Activated naive CD4-positive, alpha-beta T cell treated with anti-CD3 and anti-CD28 coated beads for 36 hours (primary cell): ENCODE data around the gene TMEM138. TPM values are rescaled to one million over a fixed set of nuclear protein-coding genes. Genes with fewer than 3 reads are reported as not detected.

Experiments
- CTCF ChIA-PET: fragments of 350-600 bp; sonication (Branson Sonifier 250); formaldehyde crosslinking; loops from one replicate; lab custom pipeline; 2021; ENCODE audit warnings: antibody characterized with exemption; lab: Charles Lee
- DNase-seq: peaks from one replicate; pipeline ENCODE4 v3.0.0-alpha.2; 2020
- H3K27ac Mint-ChIP-seq: one replicate; pipeline ENCODE4 v1.8.0; 2021; ENCODE audit warnings: mild to moderate bottlenecking, mixed read lengths
- H3K27me3 Mint-ChIP-seq: one replicate; pipeline ENCODE4 v1.8.0; 2021; ENCODE audit warnings: low read depth, mixed read lengths
- H3K36me3 Mint-ChIP-seq: one replicate; pipeline ENCODE4 v1.8.0; 2021; ENCODE audit warnings: low read depth, mixed read lengths
- H3K4me1 Mint-ChIP-seq: one replicate; pipeline ENCODE4 v1.8.0; 2021; ENCODE audit warnings: low read depth, mixed read lengths
- H3K4me3 Mint-ChIP-seq: one replicate; pipeline ENCODE4 v1.8.0; 2021; ENCODE audit warnings: mild to moderate bottlenecking, moderate library complexity, mixed read lengths
- H3K9me3 Mint-ChIP-seq: one replicate; pipeline ENCODE4 v1.8.0; 2021; ENCODE audit warnings: mixed read lengths
- intact Hi-C: fragments of 100-400 bp; cut with micrococcal nuclease; formaldehyde crosslinking; loops from one replicate; pipeline ENCODE4 v1.15.1; 2023
- total RNA-seq, 2 experiments: library from RNA; stranded (reverse); gene quantifications; one replicate each; pipeline ENCODE4 v1.2.3, GENCODE V29; 2021

The TMEM138 gene
- total RNA-seq, 2 experiments from 2014 or later = 35.6 to 41.4 TPM

DNA sequence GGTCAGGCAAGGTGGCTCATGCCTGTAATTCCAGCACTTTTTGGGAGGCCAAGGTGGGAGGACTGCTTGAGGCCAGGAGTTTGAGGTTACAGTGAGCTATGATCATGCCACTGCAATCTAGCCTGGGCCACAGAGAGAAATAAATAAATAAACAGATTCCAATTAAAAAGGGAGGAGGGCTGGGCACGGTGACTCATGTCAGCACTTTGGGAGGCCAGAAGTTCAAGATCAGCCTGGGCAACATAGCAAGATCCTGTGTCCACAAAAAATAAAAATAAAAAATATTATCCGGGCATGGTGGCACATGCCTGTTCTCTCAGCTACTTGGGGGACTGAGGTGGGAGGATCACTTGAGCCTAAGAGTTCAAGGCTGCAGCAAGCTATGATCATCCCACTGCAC, 8.0 kb upstream of the TMEM138 start:
- no peak for DNase-seq

DNA sequence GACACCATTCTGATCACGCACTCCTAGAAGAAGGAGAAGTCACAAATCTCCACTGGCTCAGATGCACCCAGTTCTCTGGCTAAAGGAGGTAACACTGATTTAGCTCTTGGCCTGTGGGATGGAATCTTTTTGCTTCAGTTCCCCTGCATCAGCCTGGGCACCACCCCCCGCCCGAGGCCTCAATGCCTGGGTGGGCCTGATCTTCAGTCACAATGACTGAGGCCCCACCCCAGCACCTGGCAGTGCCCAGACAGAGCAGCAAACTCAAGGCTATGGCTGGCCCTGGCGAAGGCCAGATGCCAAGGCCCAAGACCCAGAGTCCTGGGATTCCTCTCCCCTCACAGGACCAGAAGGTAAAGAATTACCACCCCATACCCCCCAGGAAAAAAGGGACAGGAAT, 5.5 kb upstream of the TMEM138 start:
- Mint-ChIP-seq H3K27me3 (no peaks in the 10 kb centered on the region), H3K4me1 (peaks cover 32% of the 10 kb centered on the region), H3K4me3 (no peak overlapping the region), H3K27ac (no peak overlapping the region), H3K9me3 (no peaks in the 10 kb centered on the region), H3K36me3 (peaks cover 11% of the 10 kb centered on the region)
- intact Hi-C loops = no loop called here
- no peak for DNase-seq
- CTCF ChIA-PET = interaction anchor here (1.6 to 7.0 kb wide), 2 partner anchors 19 to 29 kb away, joined by 7 to 49 read pairs; no protein-coding TSS in a partner anchor

More for the DNA sequence above, 8.0 kb upstream of the TMEM138 start:
- CTCF ChIA-PET = interaction anchor here (1.2 to 7.0 kb wide), 3 partner anchors 17 to 273 kb away, joined by 3 to 49 read pairs (median 9); no protein-coding TSS in a partner anchor
- Mint-ChIP-seq H3K27me3 (no peaks in the 10 kb centered on the region), H3K27ac (no peak overlapping the region), H3K36me3 (peaks cover 15% of the 10 kb centered on the region), H3K4me1 (peaks cover 13% of the 10 kb centered on the region), H3K9me3 (no peaks in the 10 kb centered on the region), H3K4me3 (no peak overlapping the region)
- intact Hi-C loops = no loop called here

- Mint-ChIP-seq H3K36me3 (peaks cover 14% of the 10 kb centered on the region), H3K4me1 (peaks cover 32% of the 10 kb centered on the region), H3K4me3 (no peak overlapping the region), H3K9me3 (no peaks in the 10 kb centered on the region), H3K27ac (no peak overlapping the region), H3K27me3 (no peaks in the 10 kb centered on the region)
- no peak for DNase-seq
- intact Hi-C loops = no loop called here
- CTCF ChIA-PET = interaction anchor here (1.2 to 7.3 kb wide), 3 partner anchors 9 to 28 kb away, joined by 3 to 49 read pairs (median 46); no protein-coding TSS in a partner anchor
Measured at GRCh38 chr11:61357233-61357893, 4.8 kb upstream of the TMEM138 start.

GRCh38 chr11:61357894-61358239, 4.3 kb upstream of the TMEM138 start:
- Mint-ChIP-seq H3K4me3 (no peak overlapping the region), H3K27me3 (no peaks in the 10 kb centered on the region), H3K4me1 (peaks cover 35% of the 10 kb centered on the region), H3K27ac (no peak overlapping the region), H3K36me3 (peaks cover 16% of the 10 kb centered on the region), H3K9me3 (no peaks in the 10 kb centered on the region)
- no peak for DNase-seq
- intact Hi-C loops = no loop called here
- CTCF ChIA-PET = interaction anchor here (1.0 to 7.3 kb wide), 4 partner anchors 8 to 77 kb away, joined by 3 to 49 read pairs (median 24); no protein-coding TSS in a partner anchor

DNA sequence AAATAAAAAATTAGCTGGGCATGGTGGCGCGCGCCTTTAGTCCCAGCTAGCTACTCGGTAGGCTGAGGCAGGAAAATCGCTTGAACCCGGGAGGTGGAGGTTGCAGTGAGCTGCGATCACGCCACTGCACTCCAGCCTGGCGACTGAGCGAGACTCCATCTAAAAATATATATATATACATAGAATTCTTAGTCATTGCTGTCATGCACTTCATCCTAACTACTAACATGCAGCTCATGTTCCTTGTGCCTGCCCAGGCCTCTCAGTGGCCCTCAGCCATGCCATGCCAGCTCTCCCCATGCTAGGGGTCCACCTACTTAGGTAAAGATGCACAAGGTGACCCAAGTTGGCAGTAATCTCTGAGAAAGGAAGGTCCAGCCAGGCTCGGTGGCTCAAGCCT, 3.6 kb upstream of the TMEM138 start:
- H3K9me3 Mint-ChIP-seq = no peaks in the 10 kb centered on the region
- H3K27ac Mint-ChIP-seq = no peak overlapping the region
- DNase-seq = no peak
- peaks cover 41% of the 10 kb centered on the region for H3K4me1 Mint-ChIP-seq
- CTCF ChIA-PET = interaction anchor here (1.0 to 7.3 kb wide), 4 partner anchors 22 to 76 kb away, joined by 3 to 60 read pairs (median 24); partner anchors contain the start of gene TMEM216
- H3K36me3 Mint-ChIP-seq = peaks cover 12% of the 10 kb centered on the region
- intact Hi-C loops = no loop called here
- no peak overlapping the region for H3K4me3 Mint-ChIP-seq
- H3K27me3 Mint-ChIP-seq = no peaks in the 10 kb centered on the region

GRCh38 chr11:61359516-61359915, 2.7 kb upstream of the TMEM138 start:
- Mint-ChIP-seq H3K4me1 (peaks cover 45% of the 10 kb centered on the region), H3K36me3 (peaks cover 12% of the 10 kb centered on the region), H3K9me3 (no peaks in the 10 kb centered on the region), H3K27me3 (no peaks in the 10 kb centered on the region), H3K4me3 (peak overlapping the region; percentile 18), H3K27ac (no peak overlapping the region)
- DNase-seq = no peak
- CTCF ChIA-PET = interaction anchor here (1.3 to 7.3 kb wide), 3 partner anchors 23 to 33 kb away, joined by 3 to 60 read pairs (median 46); partner anchors contain the start of gene TMEM216
- intact Hi-C loops = no loop called here

- intact Hi-C loops = loop anchor here (1.0 to 10.0 kb wide), 3 partner anchors 455 to 1606 kb away; partner anchors contain the start of genes CCDC86, PRPF19 and STX3
- Mint-ChIP-seq H3K27ac (peak overlapping the region; percentile 96), H3K36me3 (peaks cover 15% of the 10 kb centered on the region), H3K4me1 (peaks cover 45% of the 10 kb centered on the region), H3K4me3 (peak overlapping the region; percentile 100), H3K9me3 (no peaks in the 10 kb centered on the region), H3K27me3 (no peaks in the 10 kb centered on the region)
- no peak for DNase-seq
- CTCF ChIA-PET = interaction anchor here (0.5 to 7.3 kb wide), 7 partner anchors 10 to 260 kb away, joined by 3 to 60 read pairs (median 10); partner anchors contain the start of gene TMEM216
Measured at GRCh38 chr11:61361237-61361740, 885 bp upstream of the TMEM138 start.

- Mint-ChIP-seq H3K4me3 (peak overlapping the region; percentile 100), H3K4me1 (peaks cover 40% of the 10 kb centered on the region), H3K9me3 (no peaks in the 10 kb centered on the region), H3K36me3 (peaks cover 18% of the 10 kb centered on the region), H3K27ac (peak overlapping the region; percentile 96), H3K27me3 (no peaks in the 10 kb centered on the region)
- intact Hi-C loops = loop anchor here (1.0 to 10.0 kb wide), 5 partner anchors 29 to 1608 kb away; partner anchors contain the start of genes CCDC86, DDB1, SDHAF2 and STX3
- peak; percentile 48 for DNase-seq
- CTCF ChIA-PET = interaction anchor here (0.8 to 7.3 kb wide), 8 partner anchors 8 to 108 kb away, joined by 3 to 60 read pairs (median 6); partner anchors contain the start of gene TMEM216
Measured at GRCh38 chr11:61362542-61362875, 335 bp downstream of the TMEM138 start.

GRCh38 chr11:61364012-61364675, 2.0 kb downstream of the TMEM138 start:
- H3K36me3 Mint-ChIP-seq = peaks cover 26% of the 10 kb centered on the region
- CTCF ChIA-PET = interaction anchor here (1.3 to 7.3 kb wide), 5 partner anchors 21 to 82 kb away, joined by 3 to 60 read pairs (median 13); no protein-coding TSS in a partner anchor
- intact Hi-C loops = loop anchor here (5.0 to 10.0 kb wide), 2 partner anchors 522 to 1609 kb away; partner anchors contain the start of genes CCDC86 and STX3
- no peak for DNase-seq
- peaks cover 35% of the 10 kb centered on the region for H3K4me1 Mint-ChIP-seq
- peak overlapping the region; percentile 100 for H3K4me3 Mint-ChIP-seq
- H3K27ac Mint-ChIP-seq = no peak overlapping the region
- H3K27me3 Mint-ChIP-seq = no peaks in the 10 kb centered on the region
- H3K9me3 Mint-ChIP-seq = no peaks in the 10 kb centered on the region

DNA sequence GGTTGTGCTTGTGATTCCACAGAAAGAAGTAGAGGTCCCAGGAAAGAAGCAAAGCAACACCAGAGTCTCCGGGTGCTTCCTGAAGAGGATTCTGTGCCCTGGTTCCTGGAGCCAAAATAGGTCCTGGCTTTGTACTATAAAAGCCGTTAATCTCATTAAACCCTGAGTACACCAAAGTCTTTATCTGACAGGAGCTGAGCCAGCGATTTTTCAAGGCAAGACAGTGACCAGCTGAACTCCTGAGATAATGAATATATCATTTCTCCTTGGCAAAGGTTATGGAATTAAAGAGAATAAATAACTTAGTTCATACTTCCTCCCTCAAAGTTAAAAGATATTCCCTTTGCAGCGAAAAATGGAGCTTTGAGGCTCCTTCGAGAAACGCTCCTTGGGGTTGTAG, 5.2 kb downstream of the TMEM138 start:
- Mint-ChIP-seq H3K36me3 (peaks cover 29% of the 10 kb centered on the region), H3K4me3 (no peak overlapping the region), H3K4me1 (peaks cover 16% of the 10 kb centered on the region), H3K9me3 (no peaks in the 10 kb centered on the region), H3K27me3 (no peaks in the 10 kb centered on the region), H3K27ac (no peak overlapping the region)
- no peak for DNase-seq
- intact Hi-C loops = loop anchor here (10.0 kb wide), 1 partner anchor 1613 kb away; the partner anchor contains the start of gene STX3
- CTCF ChIA-PET = interaction anchor here (2.6 to 3.7 kb wide), 2 partner anchors 18 to 31 kb away, joined by 13 read pairs; no protein-coding TSS in a partner anchor

DNA sequence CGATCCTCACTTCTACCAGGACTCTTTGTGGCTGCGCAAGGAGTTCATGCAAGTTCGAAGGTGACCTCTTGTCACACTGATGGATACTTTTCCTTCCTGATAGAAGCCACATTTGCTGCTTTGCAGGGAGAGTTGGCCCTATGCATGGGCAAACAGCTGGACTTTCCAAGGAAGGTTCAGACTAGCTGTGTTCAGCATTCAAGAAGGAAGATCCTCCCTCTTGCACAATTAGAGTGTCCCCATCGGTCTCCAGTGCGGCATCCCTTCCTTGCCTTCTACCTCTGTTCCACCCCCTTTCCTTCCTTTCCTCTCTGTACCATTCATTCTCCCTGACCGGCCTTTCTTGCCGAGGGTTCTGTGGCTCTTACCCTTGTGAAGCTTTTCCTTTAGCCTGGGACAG, 6.5 kb downstream of the TMEM138 start:
- H3K36me3 Mint-ChIP-seq = peaks cover 29% of the 10 kb centered on the region
- no peaks in the 10 kb centered on the region for H3K9me3 Mint-ChIP-seq
- H3K4me3 Mint-ChIP-seq = no peak overlapping the region
- no peak overlapping the region for H3K27ac Mint-ChIP-seq
- H3K27me3 Mint-ChIP-seq = no peaks in the 10 kb centered on the region
- no peak for DNase-seq
- CTCF ChIA-PET = interaction anchor here (2.1 to 3.0 kb wide), 2 partner anchors 17 to 32 kb away, joined by 12 to 25 read pairs; no protein-coding TSS in a partner anchor
- peaks cover 4% of the 10 kb centered on the region for H3K4me1 Mint-ChIP-seq
- intact Hi-C loops = loop anchor here (10.0 kb wide), 1 partner anchor 1614 kb away; the partner anchor contains the start of gene STX3
